Femur (tissue), 1 donor: ENCODE measurements around the gene JAZF1.
A peak's percentile ranks its signal among the peaks of the same experiment; 100 is the strongest.

Experiments used
- DNase-seq: peaks from one replicate; pipeline ENCODE4 v3.0.0-alpha.2; 2017

JAZF1 gene

DNA sequence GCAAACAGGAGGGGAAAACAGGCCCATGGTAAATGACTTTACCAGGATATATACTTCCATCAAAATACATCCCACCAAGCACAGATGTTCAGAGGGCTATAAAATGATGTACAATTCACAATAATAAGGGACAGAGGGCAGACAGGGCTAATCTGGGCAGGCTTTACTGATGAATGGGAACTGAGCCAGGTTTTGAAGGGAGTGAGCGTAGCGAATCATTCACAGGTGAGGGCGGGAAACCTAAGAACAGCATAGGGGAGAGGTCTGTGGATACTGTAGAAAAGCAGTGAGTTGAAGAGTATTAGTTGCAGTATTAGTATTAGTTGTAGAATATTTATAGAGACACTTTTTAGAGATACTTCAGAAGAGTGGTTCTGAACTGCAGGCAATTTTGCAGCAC, 180.8 kb downstream of the JAZF1 start:
- DNase-seq = no peak

DNA sequence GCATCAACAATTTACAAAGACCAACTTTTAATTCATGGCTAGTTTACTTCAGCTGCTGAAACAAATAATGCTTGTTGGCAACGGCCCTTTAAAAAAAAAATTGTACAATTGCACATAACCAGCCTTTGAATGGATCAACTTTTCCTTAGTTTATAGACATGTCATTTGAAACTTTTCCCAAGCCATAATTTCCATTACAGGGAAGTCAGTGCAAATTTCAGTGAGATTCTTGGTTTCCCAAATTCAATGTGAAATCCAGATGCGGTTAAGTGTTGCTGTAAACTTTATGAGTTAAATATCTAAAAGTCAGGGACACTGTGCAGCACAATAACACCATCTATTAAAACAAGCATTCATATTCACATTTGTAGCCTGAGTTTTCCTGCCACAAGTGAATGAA, 182.2 kb downstream of the JAZF1 start:
- no peak for DNase-seq

DNA sequence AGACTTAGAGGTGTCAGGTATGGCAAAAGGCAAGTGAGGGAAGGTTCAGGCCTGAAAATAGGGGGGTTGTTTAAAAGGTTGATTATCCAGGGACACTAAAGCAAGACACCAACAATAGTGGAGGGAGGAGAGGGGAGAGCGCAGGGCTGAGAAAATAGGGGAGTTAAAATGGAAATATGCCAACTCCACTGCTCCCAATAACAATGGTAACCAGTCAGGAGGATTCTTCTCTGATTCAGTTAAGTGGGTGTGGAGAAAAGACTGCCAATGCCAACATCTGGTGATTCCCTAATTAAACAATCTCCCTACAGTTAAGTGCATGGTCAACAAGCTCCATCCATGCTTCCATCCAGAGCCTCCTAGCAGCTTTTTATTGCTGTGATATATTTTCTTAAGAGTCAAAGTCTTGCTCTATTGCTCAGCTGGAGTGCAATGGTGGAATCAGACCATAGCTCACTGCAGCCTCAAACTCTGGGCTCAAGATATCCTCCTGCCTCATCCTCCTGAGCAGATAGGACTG, 183.3 kb downstream of the JAZF1 start:
- DNase-seq = no peak

DNA sequence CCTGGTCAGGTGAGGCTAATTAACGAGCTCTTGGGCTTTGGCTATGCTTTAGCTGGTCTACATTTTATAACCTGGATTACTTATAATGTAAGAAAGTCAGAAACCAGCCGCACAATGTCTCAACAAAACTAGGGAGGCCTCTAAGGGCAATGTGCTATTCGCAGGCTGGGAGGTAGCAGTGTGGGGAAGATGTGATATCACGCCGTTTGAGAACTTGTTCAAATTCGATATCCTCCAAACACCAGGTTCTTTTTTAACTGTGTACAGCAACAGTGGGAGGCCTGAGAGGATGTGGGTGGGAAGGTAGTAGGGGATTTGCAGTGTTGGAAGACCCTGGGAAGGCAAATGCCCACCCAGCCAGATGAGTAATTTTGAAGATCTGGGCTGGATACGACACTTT, 184.5 kb downstream of the JAZF1 start:
- DNase-seq = no peak

DNA sequence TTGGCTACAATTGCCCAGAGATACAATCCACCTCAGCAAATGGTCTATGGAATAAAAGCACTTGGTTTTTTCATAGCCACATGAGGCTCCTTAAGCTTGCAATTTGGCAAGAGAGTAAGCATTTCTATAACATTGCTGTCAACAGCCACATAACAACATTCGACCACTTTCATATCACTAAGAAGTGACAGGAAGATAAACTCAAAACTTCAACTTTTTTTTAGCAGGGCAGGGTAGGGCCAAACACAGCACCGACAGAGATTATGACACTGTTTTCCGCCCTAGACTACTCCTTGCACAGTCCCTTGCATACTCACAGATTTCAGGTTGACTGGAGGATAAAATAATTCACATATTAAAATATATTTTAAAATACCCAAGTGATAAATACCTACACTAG, 185.4 kb downstream of the JAZF1 start:
- DNase-seq = no peak

DNA sequence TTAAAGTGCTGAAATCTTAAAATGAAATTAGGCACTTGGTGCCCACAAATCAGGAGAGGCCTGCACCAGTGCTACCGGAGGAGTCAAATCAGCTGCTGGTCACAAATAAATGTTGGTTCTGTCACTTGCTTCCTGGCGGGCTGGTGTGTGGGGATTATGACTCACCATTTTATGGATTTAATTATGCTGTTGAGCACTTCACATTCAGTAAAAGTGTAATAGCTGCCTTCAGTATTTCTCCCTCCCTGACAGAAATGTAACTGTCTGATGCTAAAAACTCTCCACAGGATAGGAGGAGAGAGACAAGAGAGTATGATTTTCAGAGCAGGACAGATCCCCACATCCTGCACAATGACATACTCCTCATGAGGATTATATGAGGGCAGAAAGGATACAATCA, 186.0 kb downstream of the JAZF1 start:
- DNase-seq = no peak

DNA sequence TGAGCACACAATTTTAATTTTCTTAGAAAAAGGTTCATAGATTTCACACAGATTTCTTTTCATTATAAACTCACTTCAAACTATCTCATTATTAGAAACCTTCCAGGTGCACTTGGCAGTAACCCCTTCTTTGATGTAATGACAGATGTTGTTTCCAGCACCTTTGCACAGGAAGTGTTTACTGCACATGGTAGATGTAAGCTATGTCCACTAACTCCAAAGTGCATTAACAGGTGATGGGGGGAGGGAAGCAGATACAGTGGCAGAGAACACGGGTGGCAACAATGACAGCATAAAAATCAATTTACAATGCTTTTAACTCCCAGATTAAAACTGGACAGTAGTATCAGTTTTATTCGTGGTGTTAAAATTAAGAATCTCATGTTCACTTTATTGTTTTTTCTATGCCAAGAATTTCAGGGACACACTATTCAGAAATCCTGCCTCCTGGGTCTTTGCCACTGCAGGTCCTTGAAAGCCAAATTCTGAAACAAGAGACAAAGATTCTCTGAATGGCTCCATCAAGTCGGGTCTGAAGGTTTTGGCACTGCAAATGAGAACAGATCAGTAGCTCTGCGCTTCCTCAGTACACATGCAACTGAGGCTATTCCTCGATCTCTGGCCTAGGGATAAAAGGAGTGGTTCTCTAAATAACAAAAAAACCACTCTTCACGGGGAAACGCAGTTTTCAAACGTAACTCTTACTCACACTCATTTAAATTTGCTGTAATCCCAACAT, 187.7 kb downstream of the JAZF1 start:
- no peak for DNase-seq

DNA sequence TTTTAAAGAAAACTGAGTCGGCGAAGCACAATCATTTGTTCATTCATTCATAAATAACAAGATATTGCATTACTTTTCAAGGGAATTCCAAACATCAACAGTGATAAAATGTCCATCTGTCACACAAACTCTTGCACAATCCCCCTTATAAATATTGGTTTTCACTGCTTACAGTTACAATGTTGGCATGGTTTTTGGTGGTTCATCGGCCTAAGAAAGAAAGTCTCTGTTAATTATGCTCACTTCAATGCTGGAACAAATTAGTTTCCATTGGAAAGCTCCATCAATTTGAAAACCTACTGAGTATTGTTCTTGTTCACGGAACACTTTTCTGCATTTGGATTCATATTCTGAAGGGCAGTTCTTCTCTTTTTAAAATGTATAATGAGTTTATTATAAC, 188.5 kb downstream of the JAZF1 start:
- no peak for DNase-seq

DNA sequence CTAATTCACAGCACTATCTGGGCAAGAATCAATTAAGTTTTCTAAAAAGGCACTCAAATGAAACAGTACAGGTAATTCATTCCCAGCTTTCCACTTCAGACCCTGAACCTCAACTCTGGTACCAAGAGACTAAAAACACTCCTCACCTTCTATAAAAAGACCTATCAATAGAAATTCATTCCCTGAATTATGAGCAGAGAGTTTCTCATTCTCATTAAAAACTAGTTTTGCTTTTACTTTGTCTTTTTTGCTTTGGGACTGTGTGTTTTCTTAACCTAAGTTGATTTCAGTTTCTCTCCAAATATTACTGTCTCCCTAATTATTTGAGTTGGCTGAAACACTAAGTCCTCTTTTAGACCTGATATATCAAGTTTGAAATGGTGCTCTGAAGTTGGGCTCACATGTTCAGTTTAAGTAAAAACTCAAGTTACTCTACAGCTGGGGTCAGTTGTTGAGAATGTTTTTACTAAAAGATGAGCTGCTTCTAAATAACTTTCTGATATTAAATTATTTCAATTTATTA, 189.5 kb downstream of the JAZF1 start:
- no peak for DNase-seq

DNA sequence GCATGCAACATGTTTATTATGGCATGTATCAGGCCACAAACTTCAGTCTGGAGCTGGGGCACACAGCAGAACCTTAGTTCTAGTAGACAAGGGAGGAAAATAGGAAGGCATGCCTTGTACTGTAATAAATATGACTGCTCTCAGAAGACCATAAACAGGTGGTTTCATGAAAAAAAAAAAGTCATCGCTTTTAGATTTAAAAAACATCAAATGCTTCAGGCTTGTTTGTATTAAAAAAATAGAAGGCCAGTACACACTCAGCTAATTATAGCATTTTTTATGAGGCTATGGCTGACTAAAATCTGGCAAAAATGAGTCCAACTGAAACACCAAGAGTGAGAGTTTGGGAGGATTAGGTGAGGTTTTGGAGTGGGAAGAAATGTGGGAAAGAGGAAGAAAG, 204.1 kb downstream of the JAZF1 start:
- no peak for DNase-seq

DNA sequence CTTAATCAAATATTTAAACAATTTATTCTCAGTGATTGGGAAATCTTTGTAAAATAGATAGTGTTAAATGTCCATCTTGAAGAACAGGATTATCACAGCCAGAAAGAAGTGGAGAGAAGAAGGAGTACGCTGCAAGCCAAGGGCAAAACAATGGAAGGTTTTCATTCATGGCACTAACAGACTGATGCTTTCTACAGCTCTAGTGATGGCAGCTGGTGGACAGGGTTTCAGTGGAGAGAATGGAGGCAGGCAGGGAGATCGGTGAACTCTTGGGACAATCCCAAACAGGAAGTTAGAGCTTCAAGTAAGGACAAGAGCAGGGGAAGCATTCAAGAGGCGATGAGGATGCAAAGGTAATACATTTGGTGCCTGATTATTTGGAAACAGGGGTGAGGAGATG, 207.0 kb downstream of the JAZF1 start:
- no peak for DNase-seq

DNA sequence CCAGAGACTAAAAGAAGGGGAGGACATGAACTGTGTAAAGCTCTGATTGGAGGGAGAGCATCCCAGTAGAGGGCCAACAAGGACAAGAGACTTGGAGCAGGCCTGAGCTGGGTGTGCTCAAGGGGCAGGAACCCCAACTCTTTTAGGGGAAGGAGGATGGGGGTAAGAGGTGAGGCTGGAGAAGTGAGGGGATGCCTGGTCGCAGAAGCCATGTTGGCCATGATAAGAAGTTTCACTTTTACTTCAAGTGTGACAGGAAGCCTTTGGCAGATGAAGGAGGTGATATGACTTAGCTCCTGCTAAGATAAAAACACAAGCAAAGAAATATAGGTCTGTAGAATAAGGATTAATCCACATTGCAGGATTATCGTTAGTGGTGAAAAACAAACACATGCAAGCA, 208.3 kb downstream of the JAZF1 start:
- no peak for DNase-seq

DNA sequence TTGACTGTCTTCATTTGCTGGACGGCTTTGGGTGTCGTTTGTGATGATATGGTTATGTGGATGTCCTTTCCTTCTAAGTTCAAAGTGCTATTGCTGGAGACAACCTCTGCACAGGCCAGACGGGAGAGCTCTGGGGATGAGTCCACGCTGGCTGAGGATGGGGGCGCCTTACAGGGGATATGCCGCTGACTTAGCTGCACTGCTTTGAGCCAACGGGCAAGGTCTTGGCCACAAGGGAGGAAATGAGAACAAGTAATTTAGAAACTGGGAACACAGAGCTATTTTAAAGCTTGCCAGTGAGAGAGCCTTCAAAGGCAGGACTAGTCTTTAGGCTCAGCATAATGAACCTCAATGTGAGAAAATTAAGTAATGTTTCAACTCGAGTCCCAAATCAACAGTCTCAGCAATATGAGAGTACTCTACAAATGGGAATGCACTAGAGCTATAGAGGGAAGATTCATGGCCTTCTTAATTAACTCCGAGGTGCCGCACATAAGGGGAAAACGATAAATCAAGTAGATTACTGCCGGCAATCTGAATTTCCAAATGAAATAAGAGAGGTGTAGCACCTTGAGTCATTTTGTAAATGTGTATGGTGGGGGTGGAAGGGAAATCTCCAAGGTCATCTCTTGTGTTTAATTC, 209.3 kb downstream of the JAZF1 start:
- no peak for DNase-seq

DNA sequence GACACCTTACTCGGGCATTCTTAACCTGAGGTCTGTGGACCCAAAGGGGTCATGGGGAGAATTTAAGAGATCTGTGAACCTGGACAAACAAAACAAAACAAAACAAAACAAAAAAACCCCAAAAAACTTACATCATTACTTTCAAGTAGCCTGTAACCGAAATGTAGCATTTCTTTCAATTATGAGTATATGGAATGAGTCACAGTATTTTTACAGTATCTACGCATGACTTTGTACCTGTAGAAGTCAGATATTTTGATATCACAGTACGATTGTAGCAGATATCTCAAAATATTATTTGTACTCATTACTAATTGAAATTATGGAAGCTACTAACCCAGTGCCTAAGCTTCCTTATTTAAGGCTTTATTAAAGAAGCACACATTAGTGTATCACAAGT, 210.2 kb downstream of the JAZF1 start:
- DNase-seq = no peak

DNA sequence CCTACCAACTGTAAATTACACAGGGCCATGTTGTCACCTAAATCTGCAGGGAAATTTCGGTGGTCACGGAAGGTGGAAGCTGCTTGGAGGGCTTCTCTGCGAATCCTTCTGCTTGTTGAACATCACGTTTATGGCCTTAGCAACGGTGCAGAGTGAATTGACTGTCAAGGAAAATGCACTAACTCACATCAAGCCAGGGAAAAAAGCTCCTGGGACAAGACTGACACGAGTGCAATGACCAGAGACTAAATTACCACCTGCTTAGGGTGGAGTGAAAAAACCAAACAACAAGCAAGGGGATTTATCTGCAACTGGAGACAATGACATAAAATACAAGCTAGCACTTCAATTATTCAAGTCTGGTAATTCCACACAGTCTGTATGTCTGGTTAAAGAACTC, 211.2 kb downstream of the JAZF1 start:
- DNase-seq = no peak

DNA sequence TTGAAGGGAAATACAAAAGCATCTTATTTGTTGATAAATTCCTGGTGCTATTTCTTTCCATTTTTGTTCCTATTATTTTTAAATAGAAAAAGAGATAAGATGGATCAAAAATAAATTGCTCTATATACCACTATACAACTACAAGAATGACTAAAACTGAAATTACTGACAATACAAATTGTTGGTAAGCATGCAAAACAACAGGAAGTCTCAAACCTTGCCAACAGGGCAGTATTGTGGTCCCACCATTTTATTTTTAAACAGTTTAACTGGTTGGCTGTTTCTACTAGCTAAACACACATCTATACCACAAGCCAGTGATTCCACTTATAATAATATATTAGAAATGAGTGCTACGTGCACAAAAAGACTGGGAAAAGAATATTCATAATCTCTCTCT, 213.0 kb downstream of the JAZF1 start:
- no peak for DNase-seq

DNA sequence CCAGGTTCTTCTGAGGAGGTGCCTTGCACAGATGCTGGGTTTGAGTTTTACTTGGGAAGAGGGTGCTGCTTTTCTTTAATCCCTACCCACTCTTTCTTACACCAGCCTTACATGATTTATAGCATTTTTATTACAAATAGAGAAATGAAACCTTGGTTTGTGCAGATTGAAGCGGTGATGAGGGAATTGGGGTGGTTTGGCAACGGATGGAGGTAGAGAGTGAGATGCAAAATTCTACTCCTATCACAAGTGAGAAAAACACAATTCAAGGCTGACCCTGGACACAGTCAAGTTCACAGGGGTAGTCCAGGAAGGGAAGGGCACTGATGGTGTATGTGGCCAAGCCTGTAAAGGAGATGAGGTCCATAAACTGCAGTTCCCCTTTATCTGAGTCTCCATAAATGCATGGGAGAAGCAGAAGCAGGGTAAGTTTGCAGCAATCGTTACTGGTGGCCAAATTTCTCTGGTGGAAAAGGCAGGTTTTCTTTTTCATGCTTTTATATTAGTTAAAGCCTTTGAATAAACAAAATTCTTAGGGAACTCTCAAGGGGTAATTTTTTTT, 214.3 kb downstream of the JAZF1 start:
- no peak for DNase-seq

DNA sequence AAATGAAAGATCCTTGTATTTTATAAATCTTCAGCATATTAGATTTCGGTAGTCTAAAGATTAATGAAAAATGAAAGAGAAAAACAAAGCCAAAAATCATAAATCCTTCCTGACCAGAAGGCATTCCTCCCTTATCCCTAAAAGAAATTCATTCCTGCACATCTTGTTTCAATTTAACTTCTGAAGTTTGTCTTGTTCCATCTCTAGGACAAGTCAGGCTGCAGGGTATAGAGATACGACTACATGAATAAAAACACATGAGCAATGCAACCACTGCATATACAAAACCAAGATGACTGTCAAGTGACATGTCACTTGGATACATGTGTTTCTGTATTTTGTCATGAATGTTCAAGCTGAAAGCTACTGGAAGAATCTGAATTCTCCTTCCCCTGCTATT, 214.9 kb downstream of the JAZF1 start:
- DNase-seq = no peak

DNA sequence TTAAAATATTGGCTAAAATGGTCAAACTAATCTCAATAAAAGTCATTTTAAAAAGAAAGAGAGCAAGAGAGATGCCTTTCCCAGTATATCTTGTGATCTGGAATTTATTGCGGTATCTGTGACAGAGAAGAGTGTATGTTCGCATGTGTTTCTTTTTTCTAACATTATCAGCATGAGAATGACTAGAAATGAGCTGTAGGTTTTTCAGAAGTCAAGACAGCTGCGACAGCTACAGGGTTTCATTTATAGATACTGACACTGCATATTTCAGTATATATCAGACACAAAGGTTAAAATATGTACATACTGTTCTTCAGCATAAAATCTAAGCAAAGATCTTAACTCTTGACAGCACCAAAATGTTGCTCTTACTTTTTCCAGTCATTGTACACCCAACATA, 215.8 kb downstream of the JAZF1 start:
- DNase-seq = no peak

DNA sequence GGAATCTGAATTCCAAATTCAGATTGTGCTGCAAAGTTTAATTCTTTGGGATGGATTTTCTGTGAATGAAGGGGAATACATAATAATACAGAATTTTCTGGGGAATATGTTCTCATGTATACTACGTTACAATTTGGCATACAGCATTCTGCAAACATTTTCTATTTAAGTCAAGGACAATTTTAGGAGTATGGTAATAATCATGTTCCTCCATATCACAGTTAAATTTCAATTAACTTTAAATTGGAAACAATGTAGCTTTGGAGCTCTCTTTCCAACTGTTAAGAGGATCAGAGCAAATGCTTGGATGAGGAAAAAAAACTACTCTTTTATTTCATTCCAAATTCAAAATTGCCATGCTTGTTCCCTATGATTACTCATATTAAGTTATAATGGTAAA, 217.5 kb downstream of the JAZF1 start:
- DNase-seq = no peak

DNA sequence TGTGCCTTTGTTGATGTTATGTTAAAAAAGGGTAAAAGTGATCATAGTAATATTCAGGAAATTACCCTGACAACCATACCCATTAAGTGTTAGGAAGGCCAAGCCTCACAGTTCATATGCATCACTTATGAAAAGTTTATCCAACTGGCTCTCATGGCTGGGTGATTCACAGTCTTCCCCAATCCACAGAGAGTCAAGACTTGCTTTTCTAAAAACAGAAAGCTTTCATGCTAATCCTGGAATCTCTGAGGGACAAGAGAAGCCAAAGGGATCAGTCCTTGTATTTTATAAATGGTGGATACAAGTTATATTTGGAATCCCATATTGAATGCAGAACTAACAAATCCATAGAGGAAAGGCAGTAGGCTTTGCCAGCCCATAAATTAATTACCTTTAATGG, 218.3 kb downstream of the JAZF1 start:
- no peak for DNase-seq

DNA sequence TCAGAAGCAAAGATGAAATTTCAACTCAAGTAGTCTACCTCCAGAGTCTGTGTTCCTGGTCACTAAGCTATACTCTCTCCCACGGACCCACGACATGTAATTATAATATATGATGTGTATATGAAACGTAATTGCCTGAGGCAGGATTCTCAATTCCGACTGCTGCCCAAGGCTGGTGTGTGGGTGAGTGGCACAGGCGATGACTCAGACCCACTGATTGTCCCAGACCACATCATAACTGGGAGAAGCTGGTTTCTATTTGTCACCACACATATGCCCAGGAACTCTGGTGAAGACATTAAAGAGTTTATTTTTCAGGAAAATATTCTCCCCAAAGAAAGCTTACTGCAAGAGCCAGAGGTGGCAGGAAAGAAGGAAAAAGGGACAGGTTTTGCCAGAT, 219.3 kb downstream of the JAZF1 start:
- DNase-seq = peak; percentile 56

DNA sequence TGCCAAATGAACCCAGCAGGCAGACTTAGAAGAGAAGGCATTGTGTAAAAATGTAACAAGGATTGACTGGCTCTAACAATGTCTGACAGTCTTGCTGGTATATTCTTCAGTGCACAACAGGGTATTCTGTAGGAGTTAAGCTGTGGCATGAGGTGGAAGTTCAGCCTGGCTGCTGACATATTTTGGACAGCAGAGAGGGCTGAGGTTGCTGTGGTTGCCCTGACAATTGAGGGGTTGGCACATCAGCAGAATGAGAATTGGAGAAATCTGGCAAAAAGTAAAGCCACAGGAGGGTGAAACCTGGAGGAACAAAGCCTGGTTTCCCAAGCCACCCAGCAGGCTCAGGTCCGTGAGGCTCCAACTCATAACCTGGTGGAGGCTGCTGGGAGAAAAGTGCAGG, 220.2 kb downstream of the JAZF1 start:
- peak; percentile 43 for DNase-seq

DNA sequence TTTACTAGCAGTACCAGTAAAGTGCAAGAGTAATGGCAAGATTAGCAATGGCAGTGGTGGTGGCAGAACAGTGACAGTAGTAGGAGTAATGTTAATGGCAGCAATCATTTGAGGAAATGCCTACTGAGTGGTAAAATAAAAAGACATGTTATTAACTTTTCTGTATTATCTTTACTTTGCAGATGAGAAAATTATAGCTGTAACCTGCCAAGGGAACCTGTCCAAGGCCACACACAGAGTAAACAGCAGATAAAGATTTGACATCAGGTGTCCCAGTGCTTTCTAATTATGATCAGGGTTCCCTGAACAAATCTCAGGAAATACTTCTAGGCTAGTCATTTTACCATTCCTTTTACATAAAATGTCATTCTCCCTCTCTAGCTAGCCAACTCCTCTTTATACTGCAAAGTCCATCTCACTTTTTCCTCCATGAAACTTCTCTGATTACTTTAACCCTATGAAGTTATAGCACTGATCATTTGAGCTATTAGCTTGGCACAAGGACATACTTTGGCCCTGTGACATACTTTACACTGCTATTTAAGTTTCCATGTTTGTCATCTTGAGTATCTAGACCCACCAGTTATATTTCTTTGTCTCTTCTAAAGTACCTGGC, 221.6 kb downstream of the JAZF1 start:
- DNase-seq = no peak
